HL-60 (cell line): ENCODE results near the gene EPHA2.
A peak's percentile ranks its signal among the peaks of the same experiment; 100 is the strongest.

Experiments
- DNase-seq, 2 experiments: peaks; one replicate each; pipeline ENCODE4 v3.0.0-alpha.2; 2010 to 2020; ENCODE audit warnings: low read depth in 1 of 2, low spot score in 1 of 2
- H3K27ac ChIP-seq: fragments of 250-450 bp; sonication (Bioruptor Pico); replicated peaks from 2 replicates; pipeline ENCODE4 v1.5.1; 2020; ENCODE audit warnings: mild to moderate bottlenecking, moderate library complexity
- H3K27me3 ChIP-seq: fragments of 250-450 bp; sonication (Bioruptor Pico); 2 replicates; pipeline ENCODE4 v1.5.1; 2021; ENCODE audit warnings: mild to moderate bottlenecking, moderate library complexity; ENCODE audit not compliant: insufficient read depth, poor library complexity, severe bottlenecking
- H3K4me3 ChIP-seq: replicated peaks from 2 replicates; pipeline ENCODE4 v1.5.1; 2011; ENCODE audit warnings: mild to moderate bottlenecking, control low read depth, low read length; ENCODE audit not compliant: insufficient read depth
- CTCF ChIP-seq: IDR thresholded peaks from one replicate; pipeline ENCODE4 v1.5.1; 2011; ENCODE audit warnings: low read length, control low read depth, inconsistent platforms; ENCODE audit not compliant: insufficient read depth
- GABPA ChIP-seq: IDR thresholded peaks from 2 replicates; pipeline ENCODE4 v1.6.1; 2012; ENCODE audit warnings: low read depth
- POLR2AphosphoS5 ChIP-seq: IDR thresholded peaks from 2 replicates; pipeline ENCODE4 v1.6.1; 2012; ENCODE audit warnings: low read depth
- SPI1 ChIP-seq: IDR thresholded peaks from 2 replicates; pipeline ENCODE4 v1.6.1; 2012; ENCODE audit warnings: low read depth, mild to moderate bottlenecking, borderline replicate concordance
- TF ChIP-seq, protein P1 (sequence below): IDR thresholded peaks from 2 replicates; pipeline ENCODE4 v1.6.1; 2012; ENCODE audit warnings: low read depth; ENCODE audit not compliant: insufficient replicate concordance

EPHA2 gene

GRCh38 chr1:16134066-16134801, 21.6 kb downstream of the EPHA2 start:
- Histone ChIP-seq H3K27ac (no peak overlapping the region), H3K4me3 (no peak overlapping the region), H3K27me3 (no peaks in the 10 kb centered on the region)
- TF ChIP-seq SPI1, result 0 out of 2 replicates have a peak, but pooled peaks have one; percentile 47
- TF ChIP-seq GABPA, result no peak
- DNase-seq, result no peak

- Histone ChIP-seq H3K27ac (no peak overlapping the region), H3K4me3 (no peak overlapping the region), H3K27me3 (no peaks in the 10 kb centered on the region)
- no peak for DNase-seq
- TF ChIP-seq POLR2AphosphoS5, result no peak
- no peak for TF ChIP-seq CTCF
- TF ChIP-seq, protein P1, sequence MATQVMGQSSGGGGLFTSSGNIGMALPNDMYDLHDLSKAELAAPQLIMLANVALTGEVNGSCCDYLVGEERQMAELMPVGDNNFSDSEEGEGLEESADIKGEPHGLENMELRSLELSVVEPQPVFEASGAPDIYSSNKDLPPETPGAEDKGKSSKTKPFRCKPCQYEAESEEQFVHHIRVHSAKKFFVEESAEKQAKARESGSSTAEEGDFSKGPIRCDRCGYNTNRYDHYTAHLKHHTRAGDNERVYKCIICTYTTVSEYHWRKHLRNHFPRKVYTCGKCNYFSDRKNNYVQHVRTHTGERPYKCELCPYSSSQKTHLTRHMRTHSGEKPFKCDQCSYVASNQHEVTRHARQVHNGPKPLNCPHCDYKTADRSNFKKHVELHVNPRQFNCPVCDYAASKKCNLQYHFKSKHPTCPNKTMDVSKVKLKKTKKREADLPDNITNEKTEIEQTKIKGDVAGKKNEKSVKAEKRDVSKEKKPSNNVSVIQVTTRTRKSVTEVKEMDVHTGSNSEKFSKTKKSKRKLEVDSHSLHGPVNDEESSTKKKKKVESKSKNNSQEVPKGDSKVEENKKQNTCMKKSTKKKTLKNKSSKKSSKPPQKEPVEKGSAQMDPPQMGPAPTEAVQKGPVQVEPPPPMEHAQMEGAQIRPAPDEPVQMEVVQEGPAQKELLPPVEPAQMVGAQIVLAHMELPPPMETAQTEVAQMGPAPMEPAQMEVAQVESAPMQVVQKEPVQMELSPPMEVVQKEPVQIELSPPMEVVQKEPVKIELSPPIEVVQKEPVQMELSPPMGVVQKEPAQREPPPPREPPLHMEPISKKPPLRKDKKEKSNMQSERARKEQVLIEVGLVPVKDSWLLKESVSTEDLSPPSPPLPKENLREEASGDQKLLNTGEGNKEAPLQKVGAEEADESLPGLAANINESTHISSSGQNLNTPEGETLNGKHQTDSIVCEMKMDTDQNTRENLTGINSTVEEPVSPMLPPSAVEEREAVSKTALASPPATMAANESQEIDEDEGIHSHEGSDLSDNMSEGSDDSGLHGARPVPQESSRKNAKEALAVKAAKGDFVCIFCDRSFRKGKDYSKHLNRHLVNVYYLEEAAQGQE, result no peak
- TF ChIP-seq SPI1, result no peak
- no peak for TF ChIP-seq GABPA
These were observed 22.6 kb downstream of the EPHA2 start for GRCh38 chr1:16133007-16133961.

GRCh38 chr1:16132325-16132785, 23.5 kb downstream of the EPHA2 start:
- no peak for TF ChIP-seq CTCF
- no peak for TF ChIP-seq POLR2AphosphoS5
- TF ChIP-seq, protein P1, result no peak
- TF ChIP-seq SPI1, result no peak
- no peak for TF ChIP-seq GABPA
- Histone ChIP-seq H3K27me3 (peaks cover 2% of the 10 kb centered on the region), H3K27ac (no peak overlapping the region), H3K4me3 (no peak overlapping the region)
- no peak for DNase-seq
